GM10266 (cell line): ENCODE results near the gene ZNF446.
"Not testable (repeated sequence)": the region's sequence is repeated elsewhere in the genome, so short reads cannot be mapped to it uniquely, and the experiment has no call there.

ENCODE experiments used
- DNase-seq: peaks from one replicate; pipeline ENCODE4 v3.0.0; 2012; ENCODE audit errors: extremely low spot score
- CTCF ChIP-seq: IDR thresholded peaks from 2 replicates; pipeline ENCODE4 v1.5.1; 2012; ENCODE audit warnings: mild to moderate bottlenecking, low read depth; ENCODE audit not compliant: control insufficient read depth, insufficient read depth; ENCODE audit errors: missing control alignments

ZNF446 gene

GRCh38 chr19:58466760-58467589 lies 9.2 kb upstream of the ZNF446 start, which contains the start of gene ZNF324:
Gene ZNF324, plus strand, starts transcription at chr19:58467080. Its CDS starts 2,106 bp downstream, at chr19:58469186.
- TF ChIP-seq CTCF: peak; percentile 17
- peak; percentile 99 for DNase-seq

GRCh38 chr19:58468216-58468839 lies 7.8 kb upstream of the ZNF446 start:
- DNase-seq: no peak

GRCh38 chr19:58469241-58470013 lies 6.7 kb upstream of the ZNF446 start:
- TF ChIP-seq CTCF: no peak
- DNase-seq: no peak

More at GRCh38 chr19:58468216-58468839, 7.8 kb upstream of the ZNF446 start:
- TF ChIP-seq CTCF: no peak

- DNase-seq: not testable (repeated sequence)
Observed at GRCh38 chr19:58470837-58471543, 5.2 kb upstream of the ZNF446 start.

DNA sequence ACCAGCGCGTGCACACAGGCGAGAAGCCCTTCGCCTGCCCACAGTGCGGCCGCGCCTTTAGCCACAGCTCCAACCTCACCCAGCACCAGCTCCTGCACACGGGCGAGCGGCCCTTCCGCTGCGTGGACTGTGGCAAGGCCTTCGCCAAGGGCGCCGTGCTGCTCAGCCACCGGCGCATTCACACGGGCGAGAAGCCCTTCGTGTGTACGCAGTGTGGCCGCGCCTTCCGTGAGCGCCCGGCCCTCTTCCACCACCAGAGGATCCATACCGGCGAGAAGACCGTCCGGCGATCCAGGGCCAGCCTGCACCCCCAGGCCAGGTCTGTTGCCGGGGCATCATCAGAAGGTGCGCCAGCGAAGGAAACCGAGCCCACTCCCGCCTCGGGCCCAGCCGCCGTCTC lies 4.4 kb upstream of the ZNF446 start:
- TF ChIP-seq CTCF: no peak
- no peak for DNase-seq

GRCh38 chr19:58473775-58474174 lies 2.4 kb upstream of the ZNF446 start:
- TF ChIP-seq CTCF: no peak
- no peak for DNase-seq

GRCh38 chr19:58474291-58474996 lies 1.7 kb upstream of the ZNF446 start:
- DNase-seq: no peak
- no peak for TF ChIP-seq CTCF
